ENCODE data around the gene EFEMP2.

EFEMP2 gene

GRCh38 chr11:65884716-65885092 is 12.1 kb upstream of the EFEMP2 start:
- DNase-seq = peak; percentile 86

- no peak for DNase-seq
Observed at GRCh38 chr11:65883786-65884715, 11.5 kb upstream of the EFEMP2 start.

- DNase-seq = no peak
Observed at GRCh38 chr11:65883058-65883761, 10.6 kb upstream of the EFEMP2 start.

- no peak for DNase-seq
Observed at GRCh38 chr11:65882120-65883057, 9.8 kb upstream of the EFEMP2 start.

- no peak for DNase-seq
Observed at GRCh38 chr11:65880844-65881421, 8.3 kb upstream of the EFEMP2 start.

GRCh38 chr11:65880027-65880426 is 7.4 kb upstream of the EFEMP2 start:
- DNase-seq = no peak

- no peak for DNase-seq
Observed at GRCh38 chr11:65879617-65880016, 7.0 kb upstream of the EFEMP2 start, which contains the start of gene CTSW. CTSW (plus strand) TSS chr11:65879837; CDS start chr11:65879855, 18 bp downstream.

GRCh38 chr11:65873318-65874156 is 937 bp upstream of the EFEMP2 start:
- peak; percentile 98 for DNase-seq

- DNase-seq = peak; percentile 48
Observed at GRCh38 chr11:65871811-65872548, 620 bp downstream of the EFEMP2 start.

- DNase-seq = no peak
Observed at GRCh38 chr11:65870706-65871681, 1.6 kb downstream of the EFEMP2 start.

- DNase-seq = no peak
Observed at GRCh38 chr11:65870307-65870658, 2.3 kb downstream of the EFEMP2 start.

- no peak for DNase-seq
Observed at GRCh38 chr11:65869643-65870306, 2.8 kb downstream of the EFEMP2 start.

- no peak for DNase-seq
Observed at GRCh38 chr11:65868907-65869306, 3.7 kb downstream of the EFEMP2 start.

GRCh38 chr11:65868076-65868667 is 4.4 kb downstream of the EFEMP2 start:
- peak; percentile 64 for DNase-seq

GRCh38 chr11:65867284-65868071 is 5.1 kb downstream of the EFEMP2 start:
- peak; percentile 48 for DNase-seq

GRCh38 chr11:65866509-65867283 is 5.9 kb downstream of the EFEMP2 start:
- DNase-seq = no peak
